NCI-H2227 (cell line): ENCODE data around the gene FBXW7.
A peak's percentile ranks its signal among the peaks of the same experiment; 100 is the strongest.

Experiments
- DNase-seq: peaks from one replicate; lab custom pipeline; 2025; ENCODE audit not compliant: unreplicated experiment; lab: John Stamatoyannopoulos, UW

FBXW7 gene

GRCh38 chr4:152512483-152512882, 23.4 kb downstream of the FBXW7 start:
- DNase-seq, result no peak

- no peak for DNase-seq
These were observed 25.3 kb downstream of the FBXW7 start for GRCh38 chr4:152510349-152511147.

- no peak for DNase-seq
These were observed 26.2 kb downstream of the FBXW7 start for GRCh38 chr4:152509595-152510225.

- DNase-seq, result no peak
These were observed 27.1 kb downstream of the FBXW7 start for GRCh38 chr4:152508818-152509217.

GRCh38 chr4:152508386-152508785, 27.5 kb downstream of the FBXW7 start:
- DNase-seq, result no peak

GRCh38 chr4:152503653-152504290, 32.1 kb downstream of the FBXW7 start:
- DNase-seq, result no peak

- DNase-seq, result no peak
These were observed 33.9 kb downstream of the FBXW7 start for GRCh38 chr4:152501846-152502536.

GRCh38 chr4:152500800-152501434, 35.0 kb downstream of the FBXW7 start:
- peak; percentile 83 for DNase-seq

- no peak for DNase-seq
These were observed 35.6 kb downstream of the FBXW7 start for GRCh38 chr4:152500275-152500674.

- DNase-seq, result no peak
These were observed 36.5 kb downstream of the FBXW7 start for GRCh38 chr4:152499344-152499743.

GRCh38 chr4:152494020-152494419, 41.9 kb downstream of the FBXW7 start:
- DNase-seq, result no peak

GRCh38 chr4:152488246-152488645, 47.6 kb downstream of the FBXW7 start:
- DNase-seq, result no peak

- no peak for DNase-seq
These were observed 49.2 kb downstream of the FBXW7 start for GRCh38 chr4:152486429-152487389.

GRCh38 chr4:152485726-152486276, 50.1 kb downstream of the FBXW7 start:
- no peak for DNase-seq

GRCh38 chr4:152482211-152482610, 53.7 kb downstream of the FBXW7 start:
- DNase-seq, result no peak

- no peak for DNase-seq
These were observed 55.0 kb downstream of the FBXW7 start for GRCh38 chr4:152480901-152481300.

- DNase-seq, result no peak
These were observed 55.6 kb downstream of the FBXW7 start for GRCh38 chr4:152480326-152480725.

GRCh38 chr4:152479428-152480026, 56.4 kb downstream of the FBXW7 start:
- DNase-seq, result no peak
